Measurements from ENCODE around the gene NUDT5.

Gene NUDT5

DNA sequence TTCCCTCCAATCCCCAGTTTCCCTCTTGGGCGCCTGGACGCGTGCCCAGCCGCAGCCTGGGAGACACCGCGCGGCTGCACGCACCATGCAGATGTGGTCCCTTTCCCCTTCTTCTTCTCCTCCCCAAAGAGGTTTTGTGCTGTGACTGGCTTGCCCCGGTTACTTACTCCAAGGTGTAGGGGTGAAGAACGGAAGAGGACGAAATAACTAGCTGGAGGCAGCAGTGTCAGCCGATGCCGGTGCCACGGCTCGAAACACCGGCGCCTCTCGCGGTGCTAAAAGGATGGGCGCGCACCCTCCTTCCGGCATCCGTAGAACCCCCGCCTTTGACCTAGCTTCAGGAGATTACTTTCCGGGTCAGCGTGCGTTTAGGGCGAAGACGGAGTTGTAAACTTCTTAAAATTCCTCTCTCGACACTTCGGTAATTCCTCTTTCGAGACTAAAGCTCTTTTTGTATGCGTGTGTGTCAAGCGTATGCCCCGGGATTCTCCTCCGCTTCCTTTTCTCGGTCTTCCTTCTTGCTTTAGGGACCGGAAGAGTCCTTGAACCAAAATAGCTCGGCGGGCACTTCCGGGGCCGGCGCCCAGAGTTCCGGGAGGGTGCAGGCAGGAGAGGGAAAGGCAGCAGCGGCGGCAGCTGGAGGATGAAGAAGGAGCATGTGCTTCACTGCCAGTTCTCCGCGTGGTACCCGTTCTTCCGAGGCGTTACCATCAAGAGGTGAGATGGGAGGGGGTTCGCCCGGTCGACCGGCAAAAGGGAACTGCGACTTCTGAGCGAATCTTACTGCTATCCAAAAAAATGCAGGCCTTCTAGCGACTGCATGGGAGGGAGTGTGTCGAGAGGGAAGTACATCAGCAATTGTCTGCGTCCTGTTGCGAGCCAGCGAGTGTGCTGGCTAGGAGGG is at the start of gene NUDT5, which contains the start of gene CDC123:
Gene NUDT5, minus strand, starts transcription at position 289 of the 904 bp plus-strand sequence. CDS start 9,600 bp downstream, outside the sequence.
Gene CDC123, plus strand, starts transcription at position 586 of the 904 bp plus-strand sequence. Its CDS starts 58 bp downstream, at position 644.
- peak within 1 kb of the TSS; percentile 98 for H3K4me3 ChIP-seq (replicated peaks; ENCODE audit: low read depth, low read length)
- DNase-seq (ENCODE audit: extremely low read depth, low read depth), result peak; percentile 57
- TF ChIP-seq, protein P1, sequence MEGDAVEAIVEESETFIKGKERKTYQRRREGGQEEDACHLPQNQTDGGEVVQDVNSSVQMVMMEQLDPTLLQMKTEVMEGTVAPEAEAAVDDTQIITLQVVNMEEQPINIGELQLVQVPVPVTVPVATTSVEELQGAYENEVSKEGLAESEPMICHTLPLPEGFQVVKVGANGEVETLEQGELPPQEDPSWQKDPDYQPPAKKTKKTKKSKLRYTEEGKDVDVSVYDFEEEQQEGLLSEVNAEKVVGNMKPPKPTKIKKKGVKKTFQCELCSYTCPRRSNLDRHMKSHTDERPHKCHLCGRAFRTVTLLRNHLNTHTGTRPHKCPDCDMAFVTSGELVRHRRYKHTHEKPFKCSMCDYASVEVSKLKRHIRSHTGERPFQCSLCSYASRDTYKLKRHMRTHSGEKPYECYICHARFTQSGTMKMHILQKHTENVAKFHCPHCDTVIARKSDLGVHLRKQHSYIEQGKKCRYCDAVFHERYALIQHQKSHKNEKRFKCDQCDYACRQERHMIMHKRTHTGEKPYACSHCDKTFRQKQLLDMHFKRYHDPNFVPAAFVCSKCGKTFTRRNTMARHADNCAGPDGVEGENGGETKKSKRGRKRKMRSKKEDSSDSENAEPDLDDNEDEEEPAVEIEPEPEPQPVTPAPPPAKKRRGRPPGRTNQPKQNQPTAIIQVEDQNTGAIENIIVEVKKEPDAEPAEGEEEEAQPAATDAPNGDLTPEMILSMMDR (IDR thresholded peaks at IDR 0.05; ENCODE audit: low read depth, low read length, missing control alignments), result no peak

DNA sequence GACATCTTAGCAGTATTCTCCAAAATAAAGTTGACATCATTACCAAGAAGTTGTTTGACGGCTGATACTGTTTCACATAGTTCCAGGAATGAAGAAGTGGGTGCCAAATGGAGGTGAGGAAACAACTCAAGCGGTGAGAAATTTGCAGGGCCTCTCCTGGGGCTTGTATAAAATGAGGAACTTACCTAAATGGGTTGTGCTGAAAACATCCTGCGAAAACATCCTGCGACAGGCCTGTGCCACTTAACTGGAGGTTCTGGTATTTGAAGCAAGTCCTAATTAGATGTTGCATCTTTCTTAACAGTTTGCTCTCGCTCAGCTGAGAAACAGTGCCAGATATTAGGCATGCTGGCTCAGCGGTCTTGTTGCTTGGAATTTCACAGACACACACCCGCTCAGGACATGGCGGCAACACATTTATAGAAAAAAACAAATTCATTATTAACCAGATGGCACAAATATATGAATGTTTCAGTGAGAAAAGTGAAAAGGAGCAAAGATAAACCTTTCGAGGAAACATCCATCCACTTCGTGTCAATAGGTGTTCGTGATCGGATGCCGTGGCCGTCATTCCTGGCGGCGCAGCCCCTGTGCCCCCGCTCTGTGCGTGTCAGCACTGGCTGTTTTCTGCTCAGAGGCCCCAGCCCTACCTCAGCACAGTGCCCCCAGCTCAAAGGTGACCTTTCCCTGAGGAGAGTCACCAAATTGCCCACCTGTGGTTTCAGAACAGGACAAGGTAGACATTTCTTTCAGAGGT is 48.4 kb upstream of the NUDT5 start:
- H3K4me3 ChIP-seq (replicated peaks; ENCODE audit: low read depth, low read length), result no peak overlapping the region
- DNase-seq (ENCODE audit: extremely low read depth, low read depth), result no peak
- TF ChIP-seq, protein P1 (IDR thresholded peaks at IDR 0.05; ENCODE audit: low read depth, low read length, missing control alignments), result no peak

DNA sequence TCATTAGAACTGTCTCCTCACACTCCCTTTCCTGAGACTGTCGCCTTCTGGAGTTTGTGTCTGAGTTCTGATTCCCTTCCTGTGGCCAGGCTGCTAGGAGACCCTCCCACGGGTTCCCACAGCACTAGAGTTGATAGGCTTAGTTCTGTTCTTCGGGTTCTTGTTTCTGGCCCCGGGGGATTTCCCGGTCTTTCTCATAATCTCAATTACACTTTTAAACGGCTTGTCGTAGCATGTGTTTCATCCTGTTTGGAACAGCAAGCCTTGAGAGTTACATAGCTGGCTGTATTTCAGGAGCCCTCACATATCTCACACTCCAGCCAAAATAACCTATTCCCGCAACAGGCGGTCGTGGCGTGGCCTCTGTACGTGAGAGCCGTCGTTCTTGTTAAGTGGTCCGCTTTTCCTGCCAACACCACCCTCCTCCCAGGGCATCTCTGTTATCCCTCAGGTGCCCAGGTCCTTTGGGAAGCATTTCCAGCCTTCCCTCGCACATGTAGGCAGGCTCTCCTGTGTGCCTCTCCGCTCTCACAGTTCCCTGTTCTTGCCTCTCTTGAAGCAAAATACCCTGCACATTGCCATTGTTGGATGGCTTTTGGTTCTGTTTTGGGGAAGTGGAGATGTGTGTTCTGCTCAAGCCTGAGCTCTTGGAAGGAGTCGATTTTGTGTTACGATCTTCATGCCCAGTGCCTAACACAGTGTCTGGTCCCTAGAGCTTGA is 46.3 kb upstream of the NUDT5 start:
- no peak for DNase-seq (ENCODE audit: extremely low read depth, low read depth)
- TF ChIP-seq, protein P1 (IDR thresholded peaks at IDR 0.05; ENCODE audit: low read depth, low read length, missing control alignments), result no peak
- H3K4me3 ChIP-seq (replicated peaks; ENCODE audit: low read depth, low read length), result no peak overlapping the region

DNA sequence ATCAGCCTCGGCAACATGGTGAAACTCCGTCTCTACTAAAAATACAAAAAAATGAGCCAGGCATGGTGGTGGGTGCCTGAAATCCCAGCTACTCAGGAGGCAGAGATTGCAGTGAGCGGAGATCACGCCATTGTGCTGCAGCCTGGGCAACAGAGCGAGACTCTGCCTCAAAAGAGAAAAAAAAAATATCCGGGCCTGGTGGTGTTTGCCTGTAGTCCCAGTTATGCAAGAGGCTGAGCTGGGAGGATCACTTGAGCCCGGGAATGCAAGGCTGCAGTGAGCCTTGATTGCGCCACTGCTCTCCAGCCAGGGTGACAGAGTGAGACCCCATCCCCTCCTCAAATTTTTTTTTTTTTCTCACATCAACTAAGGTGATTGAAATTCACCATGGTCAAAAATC is 43.1 kb upstream of the NUDT5 start:
- DNase-seq (ENCODE audit: extremely low read depth, low read depth), result no peak
- no peak overlapping the region for H3K4me3 ChIP-seq (replicated peaks; ENCODE audit: low read depth, low read length)
- TF ChIP-seq, protein P1 (IDR thresholded peaks at IDR 0.05; ENCODE audit: low read depth, low read length, missing control alignments), result no peak

DNA sequence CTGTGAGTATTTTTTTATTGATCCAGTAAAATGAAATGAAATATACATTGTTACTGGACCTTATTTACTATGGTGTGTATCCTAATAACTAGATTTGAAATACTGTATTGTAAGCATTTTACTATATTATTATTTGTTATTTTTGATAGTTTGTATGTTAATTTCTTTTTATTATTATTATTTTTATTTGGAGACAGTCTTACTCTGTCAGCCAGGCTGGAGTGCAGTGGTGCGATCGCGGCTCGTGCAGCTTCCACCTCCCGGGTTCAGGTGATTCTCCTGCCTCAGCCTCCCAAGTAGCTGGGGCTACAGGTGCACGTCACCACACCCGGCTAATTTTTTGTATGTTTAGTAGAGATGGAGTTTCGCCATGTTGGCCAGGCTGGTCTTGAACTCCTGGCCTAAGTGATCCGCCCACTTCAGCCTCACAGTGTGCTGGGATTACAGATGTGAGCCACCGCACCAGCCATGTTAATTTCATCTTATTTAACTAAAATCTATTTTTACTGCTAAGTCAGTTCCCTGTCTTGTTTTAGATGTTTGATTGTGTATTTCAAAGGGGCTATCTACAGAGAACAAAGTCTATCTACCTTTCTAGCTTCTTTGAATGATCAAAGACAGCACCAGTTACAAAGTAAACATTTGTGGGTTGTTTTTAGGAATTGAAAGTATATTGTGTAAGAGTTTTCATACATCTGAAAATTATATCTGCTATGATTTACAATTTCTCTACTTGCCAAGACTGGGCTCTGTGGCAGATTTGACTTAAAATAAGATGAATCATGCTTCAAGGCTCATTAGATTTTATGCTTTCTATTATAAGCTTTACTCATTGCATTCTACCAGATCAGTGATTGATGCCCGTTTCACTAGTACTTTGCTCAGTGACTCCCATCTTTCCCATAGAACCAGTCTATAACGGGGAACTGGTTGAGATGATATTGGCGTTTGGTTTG is 41.9 kb upstream of the NUDT5 start:
- TF ChIP-seq, protein P1 (IDR thresholded peaks at IDR 0.05; ENCODE audit: low read depth, low read length, missing control alignments), result no peak
- DNase-seq (ENCODE audit: extremely low read depth, low read depth), result no peak
- H3K4me3 ChIP-seq (replicated peaks; ENCODE audit: low read depth, low read length), result no peak overlapping the region

Data from HFF-Myc (cell line).